Lung (tissue), 12 donors: ENCODE results near the gene CCT6B. TPM values are rescaled to one million over a fixed set of nuclear protein-coding genes. Genes with fewer than 3 reads are reported as not detected.
"Not testable (repeated sequence)": the region's sequence is repeated elsewhere in the genome, so short reads cannot be mapped to it uniquely, and the experiment has no call there.

Source experiments
- ATAC-seq: fragments of 200-7000 bp; cut with Tn5 transposase; one replicate; pipeline ENCODE4 v1.9.1; 2020; ENCODE audit warnings: moderate number of reproducible peaks; ENCODE audit not compliant: insufficient read depth, low FRiP score
- DNase-seq, 3 donors: peaks; one replicate each; pipeline ENCODE4 v3.0.0-alpha.2; 2013 to 2017
- H3K27ac ChIP-seq, 2 donors: one replicate each; pipeline ENCODE4 v1.5.1; 2013; ENCODE audit warnings: mild to moderate bottlenecking in 2 of 2, moderate library complexity in 2 of 2, control low read depth in 1 of 2, inconsistent platforms in 1 of 2, low read depth in 1 of 2, low read length in 1 of 2
- H3K27me3 ChIP-seq, 3 donors: one replicate each; pipeline ENCODE4 v1.5.1; 2013; ENCODE audit warnings: low read length in 2 of 3; ENCODE audit not compliant: control insufficient read depth in 3 of 3, insufficient read depth in 3 of 3
- H3K36me3 ChIP-seq, 4 donors: one replicate each; pipeline ENCODE4 v1.5.1; 2013; ENCODE audit warnings: low read length in 4 of 4, mild to moderate bottlenecking in 1 of 4, moderate library complexity in 1 of 4; ENCODE audit not compliant: control insufficient read depth in 4 of 4, insufficient read depth in 4 of 4
- H3K4me1 ChIP-seq, 5 donors: one replicate each; pipeline ENCODE4 v1.5.1; 2013; ENCODE audit warnings: low read length in 5 of 5, mild to moderate bottlenecking in 2 of 5, moderate library complexity in 1 of 5; ENCODE audit not compliant: control insufficient read depth in 5 of 5, insufficient read depth in 5 of 5
- H3K4me3 ChIP-seq: one replicate; pipeline ENCODE4 v1.5.1; 2013; ENCODE audit warnings: mild to moderate bottlenecking, control low read depth, moderate library complexity
- H3K9ac ChIP-seq, 2 donors: one replicate each; pipeline ENCODE4 v1.5.1; 2013; ENCODE audit warnings: low read length in 2 of 2, control low read depth in 1 of 2; ENCODE audit not compliant: insufficient read depth in 1 of 2
- H3K9me3 ChIP-seq, 4 donors: one replicate each; pipeline ENCODE4 v1.5.1; 2013; ENCODE audit warnings: low read length in 3 of 4, mild to moderate bottlenecking in 1 of 4, moderate library complexity in 1 of 4; ENCODE audit not compliant: control insufficient read depth in 4 of 4, insufficient read depth in 3 of 4
- CTCF ChIP-seq: IDR thresholded peaks from 2 replicates; pipeline ENCODE4 v1.5.1; 2012; ENCODE audit warnings: mild to moderate bottlenecking; ENCODE audit errors: control extremely low read depth, extremely low read depth
- WGBS, 2 donors: extraction: QIAGEN DNeasy Blood & Tissue Kit; methylation state at CpG; one replicate each; pipeline ENCODE4 v1.1.7; 2013; 5-methylcytosine and 5-hydroxymethylcytosine counted together
- polyA plus RNA-seq, 2 donors: library from polyadenylated mRNA; stranded (reverse); fragments of 200-250 nt; gene quantifications; one replicate each; pipeline ENCODE4 v1.2.1, GENCODE V29; 2013
- total RNA-seq, 2 donors: library from RNA; depleted of rRNA in 1 of 2; stranded (reverse); fragments of >200 nt in 1 of 2; gene quantifications; one replicate each; pipeline ENCODE4 v1.2.1, GENCODE V29; 2014 to 2021
- donor health status: control.
- donor health status: control.
- donor health status: Bipolar disorder and iron deficiency.
- donor health status: healthy.
- donor health status: DM: yes; HTN: yes; CAD: no.

CCT6B gene
- total and polyA plus RNA-seq, 4 donors = 0.95 to 3.6 (median 2.2) TPM

DNA sequence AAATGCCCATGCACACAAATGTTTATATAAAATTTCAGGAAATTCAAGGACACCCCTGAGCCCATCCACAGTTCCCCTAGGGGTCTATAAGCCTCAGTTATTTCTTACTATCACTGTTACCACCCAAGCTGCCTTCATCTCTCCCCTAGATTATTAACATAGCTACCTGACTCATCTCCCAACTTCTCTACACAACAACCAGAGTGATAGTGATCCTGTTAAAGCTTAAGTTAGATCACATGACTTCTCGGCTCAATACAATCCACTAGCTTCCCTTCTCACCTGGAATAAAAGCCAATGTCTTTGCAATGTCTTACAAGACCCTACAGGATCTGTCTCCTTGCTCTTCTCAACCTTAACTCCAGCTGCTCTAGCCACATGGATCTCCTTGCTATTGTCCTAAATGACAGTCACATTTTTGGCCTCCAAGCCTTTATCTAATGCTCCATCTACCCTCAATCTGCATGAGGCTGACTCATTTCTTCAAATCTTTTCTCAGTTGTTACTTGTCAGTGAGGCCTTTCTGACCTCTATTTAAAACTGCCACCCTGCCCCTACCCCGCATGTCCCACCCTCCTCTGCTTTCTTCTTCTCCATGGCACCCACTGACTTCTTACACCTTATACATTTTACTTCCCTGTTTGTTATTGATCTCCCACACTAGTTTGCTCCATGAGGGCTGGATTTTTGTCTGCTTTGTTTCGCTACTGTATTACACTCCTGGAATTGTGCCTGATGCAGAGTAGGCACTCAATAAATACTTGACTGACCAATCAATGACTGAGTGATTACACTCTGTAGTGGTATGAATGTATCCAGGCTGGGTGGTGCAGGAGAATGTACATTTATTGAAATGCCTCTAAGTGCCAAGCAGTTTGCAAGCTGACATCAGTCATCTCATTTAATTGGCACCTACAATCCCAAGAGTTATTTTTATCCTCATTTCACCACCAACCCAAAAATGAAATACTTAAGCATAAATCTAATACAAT lies 13.8 kb upstream of the CCT6B start:
- H3K27ac ChIP-seq = no peak overlapping the region
- TF ChIP-seq CTCF = no peak
- no peaks in the 10 kb centered on the region for H3K27me3 ChIP-seq
- DNase-seq (no peak), ATAC-seq (no peak)
- H3K4me1 ChIP-seq = peaks cover 0 to 6% (median 0%) of the 10 kb centered on the region in 5 donors
- no peak overlapping the region for H3K9ac ChIP-seq
- H3K9me3 ChIP-seq = no peaks in the 10 kb centered on the region
- WGBS, 2 donors = 79 to 94% methylated on average over 3 of the region's 3 CpGs
- H3K4me3 ChIP-seq = no peak overlapping the region
- H3K36me3 ChIP-seq = peaks cover 0 to under 1% (median 0%) of the 10 kb centered on the region in 4 donors

DNA sequence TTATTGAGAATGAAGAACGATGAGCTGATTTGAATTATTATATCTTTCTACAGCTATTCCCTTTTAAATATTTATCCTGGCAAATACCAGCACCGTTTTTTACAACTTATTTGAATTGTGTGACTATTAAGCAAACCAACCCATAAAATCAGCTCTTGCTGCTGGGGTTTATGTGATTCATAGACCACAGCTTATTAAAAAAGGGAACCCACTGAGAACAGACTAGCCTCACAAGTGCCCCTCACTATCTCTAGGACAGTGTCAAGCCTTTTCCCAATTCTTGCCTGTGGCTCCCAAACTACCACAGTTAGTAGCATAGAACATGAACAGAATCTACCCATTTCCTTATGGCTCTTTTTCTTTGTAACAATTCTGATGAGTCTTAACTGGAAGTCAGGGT lies 12.9 kb upstream of the CCT6B start:
- H3K4me3 ChIP-seq = no peak overlapping the region
- H3K36me3 ChIP-seq = peaks cover 0 to 2% (median 0%) of the 10 kb centered on the region in 4 donors
- DNase-seq (no peak), ATAC-seq (no peak)
- H3K9ac ChIP-seq = no peak overlapping the region
- TF ChIP-seq CTCF = no peak
- H3K9me3 ChIP-seq = no peaks in the 10 kb centered on the region
- 30 to 48% methylated on average over 2 of the region's 2 CpGs for WGBS, 2 donors
- H3K27ac ChIP-seq = no peak overlapping the region
- no peaks in the 10 kb centered on the region for H3K4me1 ChIP-seq
- no peaks in the 10 kb centered on the region for H3K27me3 ChIP-seq

GRCh38 chr17:34958438-34958837 lies 2.8 kb downstream of the CCT6B start:
- H3K4me3 ChIP-seq = no peak overlapping the region
- WGBS, 2 donors = 76 to 85% methylated on average over 1 of the region's 1 CpG
- TF ChIP-seq CTCF = no peak

DNA sequence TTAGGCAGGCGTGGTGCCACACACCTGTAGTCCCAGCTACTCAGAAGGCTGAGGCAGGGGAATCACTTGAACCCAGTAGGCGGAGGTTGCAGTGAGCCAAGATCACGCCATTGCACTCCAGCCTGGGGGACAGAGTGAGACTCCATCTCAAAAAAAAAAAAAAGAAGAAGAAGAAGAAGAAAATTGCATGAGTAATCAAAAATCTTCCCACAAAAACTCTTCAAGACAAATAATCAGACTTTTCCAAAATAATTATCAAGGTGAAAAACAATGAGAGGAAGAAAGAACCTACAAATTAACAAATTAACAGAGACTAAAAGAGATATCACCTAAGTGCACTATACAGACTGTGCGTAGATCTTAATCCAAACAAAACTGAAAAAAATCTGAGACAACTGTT lies 10.5 kb downstream of the CCT6B start:
- ATAC-seq, DNase-seq, H3K4me3 ChIP-seq, H3K27me3 ChIP-seq, H3K27ac ChIP-seq, H3K9ac ChIP-seq, H3K9me3 ChIP-seq, H3K4me1 ChIP-seq, H3K36me3 ChIP-seq: not testable (repeated sequence)
- WGBS, 2 donors = 94 to 100% methylated on average over 4 of the region's 4 CpGs

More at GRCh38 chr17:34958438-34958837, 2.8 kb downstream of the CCT6B start:
- no peaks in the 10 kb centered on the region for H3K27me3 ChIP-seq
- no peak for ATAC-seq
- H3K9me3 ChIP-seq = no peaks in the 10 kb centered on the region
- no peak for DNase-seq
- no peak overlapping the region for H3K27ac ChIP-seq
- no peak overlapping the region for H3K9ac ChIP-seq
- peaks cover 0 to 20% (median 5%) of the 10 kb centered on the region in 5 donors for H3K4me1 ChIP-seq
- H3K36me3 ChIP-seq = peaks cover 0 to 4% (median 0%) of the 10 kb centered on the region in 4 donors
